Adrenal gland (tissue), 12 donors: Measurements from ENCODE around the gene CRX. TPM values are rescaled to one million over a fixed set of nuclear protein-coding genes. Genes with fewer than 3 reads are reported as not detected.
A peak's percentile ranks its signal among the peaks of the same experiment; 100 is the strongest.
"Not testable (repeated sequence)": the region's sequence is repeated elsewhere in the genome, so short reads cannot be mapped to it uniquely, and the experiment has no call there.

Experiments used
- DNase-seq, 7 donors: peaks; one replicate each; pipeline ENCODE4 v3.0.0-alpha.2; 2019 to 2020
- H3K27ac ChIP-seq, 5 donors: fragments of 200-600 bp; sonication (generic) in 4 of 5; 1 replicate in 3 of 5; 2 replicates in 2 of 5; pipeline versions ENCODE4 v1.5.1 to v1.8.0; 2016 to 2020; ENCODE audit warnings: mild to moderate bottlenecking in 1 of 5
- H3K27me3 ChIP-seq: fragments of 200-600 bp; 2 replicates; pipeline ENCODE4 v1.8.0; 2021
- H3K36me3 ChIP-seq, 2 donors: fragments of 200-600 bp; replicated peaks in 1 of 2; 1 replicate in 1 of 2; 2 replicates in 1 of 2; pipeline versions ENCODE4 v1.5.1 to v1.8.0; 2018 to 2022
- H3K4me1 ChIP-seq, 2 donors: fragments of 200-600 bp; replicated peaks in 1 of 2; 1 replicate in 1 of 2; 2 replicates in 1 of 2; pipeline versions ENCODE4 v1.5.1 to v1.8.0; 2018 to 2021
- H3K4me3 ChIP-seq, 4 donors: fragments of 200-600 bp; sonication (generic) in 3 of 4; one replicate each; pipeline ENCODE4 v1.5.1; 2016 to 2018
- H3K9me3 ChIP-seq, 3 donors: fragments of 200-600 bp; sonication (generic) in 1 of 3; replicated peaks in 1 of 3; 1 replicate in 2 of 3; 2 replicates in 1 of 3; pipeline versions ENCODE4 v1.5.1 to v1.8.0; 2016 to 2021
- POLR2A ChIP-seq, 2 donors: fragments of 450-650 bp; IDR thresholded peaks; one replicate each; pipeline ENCODE4 v1.6.1; 2017; ENCODE audit warnings: antibody characterized with exemption in 2 of 2, mild to moderate bottlenecking in 2 of 2, moderate library complexity in 1 of 2
- WGBS, 4 donors: extraction: QIAGEN DNeasy Blood & Tissue Kit in 2 of 4; methylation state at CpG; one replicate each; pipeline versions ENCODE4 v1.1.5 to v1.1.7; 2013 to 2017; 5-methylcytosine and 5-hydroxymethylcytosine counted together
- intact Hi-C, 2 donors: fragments of 100-400 bp; cut with DNase I; formaldehyde crosslinking; loops; one replicate each; pipeline versions ENCODE4 v1.14.1 to v1.15.0; 2022 to 2023
- polyA plus RNA-seq, 3 donors: library from polyadenylated mRNA; stranded (reverse); fragments of 200-250 nt in 2 of 3; fragments of 350-450 nt in 1 of 3; fragmentation: Illumina TruSeq in 1 of 3; extraction: RNeasy Lipid Tissue Mini Kit (QIAGEN cat#74804) in 1 of 3; gene quantifications; one replicate each; pipeline ENCODE4 v1.2.3, GENCODE V29; 2013 to 2014
- total RNA-seq, 9 donors: library from RNA; depleted of rRNA in 4 of 9; stranded (reverse); fragments of >200 nt in 4 of 9; fragments of 120-200 nt in 1 of 9; fragmentation: NEBNext Ultra II Directional in 1 of 9; extraction: Animal tissue kit (Norgen Biotek cat#: 25700) in 1 of 9; gene quantifications; one replicate each; pipeline versions ENCODE4 v1.1.0 to v1.2.4, GENCODE V29; 2013 to 2023
- TF ChIP-seq, protein P1 (sequence below), 6 experiments: fragments of 450-650 bp in 4 of 6; fragments of 200-600 bp in 2 of 6; sonication (generic) in 1 of 6; IDR thresholded peaks; 1 replicate in 5 of 6; 2 replicates in 1 of 6; pipeline versions ENCODE4 v1.5.1 to v1.8.0; 2016 to 2021; ENCODE audit warnings: antibody characterized with exemption in 6 of 6, mild to moderate bottlenecking in 2 of 6, moderate library complexity in 1 of 6
- donor health status: healthy with polysubstance abuse.
- donor health status: Bipolar disorder and iron deficiency.
- donor health status: DM: yes; HTN: yes; CAD: no.
- donor health status: DM: no; HTN: no; CAD: no.
- donor health status: DM: no; HTN: no; CAD: no.
- donor health status: DM: yes; HTN: yes; CAD: no.

Gene CRX
- total and polyA plus RNA-seq, 12 donors: 0.32 TPM; not detected in 11

DNA sequence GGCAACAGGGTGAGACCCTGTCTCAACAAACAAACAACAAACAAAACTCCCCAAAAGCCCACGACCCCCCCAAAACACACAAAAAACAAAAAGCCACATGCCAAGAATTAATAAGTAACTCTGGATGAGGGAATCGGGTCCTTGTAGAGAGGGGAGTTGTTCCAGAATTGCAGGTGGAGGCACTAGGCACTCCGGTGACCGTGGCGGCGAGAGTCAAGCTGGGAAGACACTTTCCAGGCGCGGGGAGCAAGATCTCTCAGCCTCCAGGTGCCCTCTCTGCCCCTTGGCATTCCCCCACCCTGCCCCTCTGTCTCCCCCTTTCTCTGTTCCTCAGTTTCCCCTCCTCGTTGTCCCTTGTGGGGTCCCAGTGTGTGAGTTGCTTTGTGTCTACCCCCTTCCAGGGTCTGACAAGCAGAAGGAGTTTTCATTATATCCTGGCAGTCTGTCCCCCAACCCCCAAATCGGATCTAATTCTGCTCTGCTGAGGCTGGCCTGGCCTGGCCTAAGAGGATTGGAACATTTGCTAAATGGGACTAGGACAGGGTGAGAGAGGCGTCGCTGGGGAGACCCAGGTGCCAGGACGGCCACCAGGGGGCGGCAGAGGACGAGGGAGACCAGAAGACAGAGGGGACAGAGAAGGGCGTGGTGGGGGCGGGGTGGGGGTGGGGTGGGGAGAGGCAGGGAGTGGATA lies 8.3 kb upstream of the CRX start:
- intact Hi-C loops: loop anchor here in 1 of 2 donors (2.0 kb wide), 1 partner anchor 49 kb away; no protein-coding TSS in a partner anchor
- Histone ChIP-seq H3K9me3 (no peaks in the 10 kb centered on the region), H3K27ac (no peak overlapping the region), H3K4me1 (no peaks in the 10 kb centered on the region), H3K27me3 (no peaks in the 10 kb centered on the region), H3K36me3 (no peaks in the 10 kb centered on the region), H3K4me3 (no peak overlapping the region)
- no peak for TF ChIP-seq POLR2A (IDR thresholded peaks at IDR 0.05)
- TF ChIP-seq, protein P1, sequence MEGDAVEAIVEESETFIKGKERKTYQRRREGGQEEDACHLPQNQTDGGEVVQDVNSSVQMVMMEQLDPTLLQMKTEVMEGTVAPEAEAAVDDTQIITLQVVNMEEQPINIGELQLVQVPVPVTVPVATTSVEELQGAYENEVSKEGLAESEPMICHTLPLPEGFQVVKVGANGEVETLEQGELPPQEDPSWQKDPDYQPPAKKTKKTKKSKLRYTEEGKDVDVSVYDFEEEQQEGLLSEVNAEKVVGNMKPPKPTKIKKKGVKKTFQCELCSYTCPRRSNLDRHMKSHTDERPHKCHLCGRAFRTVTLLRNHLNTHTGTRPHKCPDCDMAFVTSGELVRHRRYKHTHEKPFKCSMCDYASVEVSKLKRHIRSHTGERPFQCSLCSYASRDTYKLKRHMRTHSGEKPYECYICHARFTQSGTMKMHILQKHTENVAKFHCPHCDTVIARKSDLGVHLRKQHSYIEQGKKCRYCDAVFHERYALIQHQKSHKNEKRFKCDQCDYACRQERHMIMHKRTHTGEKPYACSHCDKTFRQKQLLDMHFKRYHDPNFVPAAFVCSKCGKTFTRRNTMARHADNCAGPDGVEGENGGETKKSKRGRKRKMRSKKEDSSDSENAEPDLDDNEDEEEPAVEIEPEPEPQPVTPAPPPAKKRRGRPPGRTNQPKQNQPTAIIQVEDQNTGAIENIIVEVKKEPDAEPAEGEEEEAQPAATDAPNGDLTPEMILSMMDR (IDR thresholded peaks at IDR 0.05): peak; percentile 10 to 60 (median 46)
- WGBS, 4 donors: 35 to 44% (median 38%) methylated on average over 16 to 17 of the region's 17 CpGs
- DNase-seq: peak; percentile 64 to 80 (median 73)

DNA sequence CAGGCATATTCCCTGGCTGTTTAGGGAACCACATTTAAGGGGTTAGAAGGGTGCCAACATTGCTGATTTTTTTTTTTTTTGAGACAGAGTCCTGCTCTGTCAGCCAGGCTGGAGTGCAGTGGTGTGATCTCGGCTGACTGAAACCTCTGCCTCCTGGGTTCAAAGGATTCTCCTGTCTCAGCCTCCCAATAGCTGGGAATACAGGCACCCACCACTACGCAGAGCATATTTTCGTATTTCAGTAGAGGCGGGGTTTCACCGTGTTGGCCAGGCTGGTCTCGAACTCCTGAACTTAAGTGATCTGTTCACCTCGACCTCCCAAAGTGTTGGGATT lies 7.8 kb upstream of the CRX start:
- intact Hi-C loops: loop anchor here in 1 of 2 donors (2.0 kb wide), 1 partner anchor 49 kb away; no protein-coding TSS in a partner anchor
- Histone ChIP-seq H3K36me3 (no peaks in the 10 kb centered on the region), H3K4me1 (no peaks in the 10 kb centered on the region), H3K9me3 (no peaks in the 10 kb centered on the region), H3K27me3 (no peaks in the 10 kb centered on the region), H3K27ac (no peak overlapping the region), H3K4me3 (no peak overlapping the region)
- DNase-seq: no peak
- 59 to 68% (median 62%) methylated on average over 6 to 7 of the region's 7 CpGs for WGBS, 4 donors
- TF ChIP-seq POLR2A (IDR thresholded peaks at IDR 0.05): no peak
- TF ChIP-seq, protein P1 (IDR thresholded peaks at IDR 0.05): no peak

DNA sequence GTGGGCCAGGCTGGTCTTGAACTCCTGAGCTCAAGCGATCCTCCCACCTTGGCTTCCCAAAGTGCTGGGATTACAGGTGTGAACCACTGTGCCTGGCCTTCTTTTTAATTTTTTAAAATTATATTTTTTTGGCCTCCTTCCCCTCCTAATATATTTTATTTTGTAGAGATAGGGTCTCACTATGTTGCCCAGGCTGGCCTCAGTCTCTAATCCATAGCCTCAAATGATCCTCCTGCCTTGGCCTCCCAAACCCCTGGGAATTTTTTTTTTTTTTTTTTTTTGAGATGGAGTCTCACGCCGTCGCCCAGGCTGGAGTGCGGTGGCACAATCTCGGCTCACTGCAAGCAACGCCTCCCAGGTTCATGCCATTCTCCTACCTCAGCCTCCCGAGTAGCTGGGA lies 5.5 kb upstream of the CRX start:
- H3K27ac ChIP-seq, H3K4me3 ChIP-seq, H3K9me3 ChIP-seq, DNase-seq, intact Hi-C loops, H3K4me1 ChIP-seq, H3K36me3 ChIP-seq, H3K27me3 ChIP-seq: not testable (repeated sequence)
- 87 to 95% (median 91%) methylated on average over 8 of the region's 8 CpGs for WGBS, 4 donors

DNA sequence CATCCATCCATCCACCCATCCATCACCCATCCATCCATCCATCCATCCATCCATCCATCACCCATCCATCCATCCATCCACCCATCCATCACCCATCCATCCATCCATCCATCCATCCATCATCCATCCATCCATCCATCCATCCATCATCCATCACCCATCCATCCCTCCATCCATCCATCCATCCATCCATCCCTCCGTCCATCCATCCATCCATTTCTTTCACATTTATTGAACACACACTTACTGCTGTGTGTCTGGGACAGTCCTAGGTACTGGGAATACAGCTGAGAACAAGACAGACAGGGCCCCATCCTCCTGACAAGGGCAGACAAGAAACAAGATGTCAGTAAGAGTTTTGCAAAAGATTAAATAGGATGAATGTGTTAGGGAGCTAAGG lies 3.5 kb upstream of the CRX start:
- H3K27ac ChIP-seq, intact Hi-C loops, H3K4me1 ChIP-seq, H3K9me3 ChIP-seq, H3K36me3 ChIP-seq, H3K4me3 ChIP-seq, DNase-seq, H3K27me3 ChIP-seq: not testable (repeated sequence)
- 86 to 89% (median 88%) methylated on average over 1 of the region's 1 CpG for WGBS, 4 donors

DNA sequence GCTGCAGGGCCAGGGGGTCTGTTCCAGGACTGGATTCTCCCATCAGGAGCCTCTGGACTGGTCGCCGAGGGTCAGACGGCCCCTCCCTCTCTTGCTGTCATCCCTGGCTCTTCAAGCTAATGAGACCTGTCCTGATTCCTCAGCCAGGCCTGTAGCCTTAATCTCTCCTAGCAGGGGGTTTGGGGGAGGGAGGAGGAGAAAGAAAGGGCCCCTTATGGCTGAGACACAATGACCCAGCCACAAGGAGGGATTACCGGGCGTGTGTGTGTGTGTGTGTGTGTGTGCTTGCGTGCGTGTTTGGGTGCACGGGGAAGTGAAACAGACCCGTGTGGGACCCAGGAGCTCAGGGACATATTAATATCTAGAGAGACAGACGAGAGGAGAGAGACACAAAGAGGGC lies 1.9 kb upstream of the CRX start:
- Histone ChIP-seq H3K4me1 (no peaks in the 10 kb centered on the region), H3K4me3 (no peak overlapping the region), H3K27ac (no peak overlapping the region), H3K36me3 (no peaks in the 10 kb centered on the region), H3K9me3 (no peaks in the 10 kb centered on the region), H3K27me3 (no peaks in the 10 kb centered on the region)
- DNase-seq: no peak
- intact Hi-C loops: no loop called here
- WGBS, 4 donors: 29 to 39% (median 34%) methylated on average over 10 of the region's 10 CpGs
- TF ChIP-seq, protein P1 (IDR thresholded peaks at IDR 0.05): no peak
- TF ChIP-seq POLR2A (IDR thresholded peaks at IDR 0.05): no peak
